ENCODE measurements around the gene ANKZF1.

DNA sequence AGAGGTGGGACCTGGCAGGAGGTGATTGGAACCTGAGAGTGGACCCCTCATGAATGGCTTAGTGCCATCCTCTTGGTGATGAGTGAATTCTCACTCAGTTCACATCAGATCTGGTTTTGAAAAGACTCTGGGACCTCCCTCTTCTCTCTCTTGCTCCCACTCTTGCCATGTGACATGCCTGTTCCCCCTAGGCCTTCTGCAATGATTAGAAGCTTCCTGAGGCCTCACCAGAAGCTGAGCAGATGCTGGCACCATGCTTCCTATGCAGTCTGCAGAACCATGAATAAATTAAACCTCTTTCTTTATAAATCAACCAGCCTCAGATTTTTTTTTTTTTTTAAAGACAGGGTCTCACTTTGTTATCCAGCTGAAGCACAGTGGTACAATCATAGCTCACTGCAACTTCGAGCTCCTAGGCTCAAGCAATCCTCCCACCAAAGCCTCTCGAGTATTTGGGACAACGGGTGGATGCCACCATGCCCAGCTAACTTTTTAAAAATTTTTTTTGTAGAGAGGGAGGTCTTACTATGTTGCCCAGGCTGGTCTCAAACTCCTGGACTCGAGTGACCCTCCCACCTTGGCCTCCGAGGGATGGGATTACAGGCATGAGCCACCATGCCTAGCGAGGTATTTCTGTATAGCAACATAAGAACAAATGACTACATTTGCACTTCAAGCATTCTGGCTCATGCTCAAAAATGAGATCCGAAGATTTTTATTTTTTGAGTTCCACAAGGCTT, 25.0 kb upstream of the ANKZF1 start:
- TF ChIP-seq, protein P1, sequence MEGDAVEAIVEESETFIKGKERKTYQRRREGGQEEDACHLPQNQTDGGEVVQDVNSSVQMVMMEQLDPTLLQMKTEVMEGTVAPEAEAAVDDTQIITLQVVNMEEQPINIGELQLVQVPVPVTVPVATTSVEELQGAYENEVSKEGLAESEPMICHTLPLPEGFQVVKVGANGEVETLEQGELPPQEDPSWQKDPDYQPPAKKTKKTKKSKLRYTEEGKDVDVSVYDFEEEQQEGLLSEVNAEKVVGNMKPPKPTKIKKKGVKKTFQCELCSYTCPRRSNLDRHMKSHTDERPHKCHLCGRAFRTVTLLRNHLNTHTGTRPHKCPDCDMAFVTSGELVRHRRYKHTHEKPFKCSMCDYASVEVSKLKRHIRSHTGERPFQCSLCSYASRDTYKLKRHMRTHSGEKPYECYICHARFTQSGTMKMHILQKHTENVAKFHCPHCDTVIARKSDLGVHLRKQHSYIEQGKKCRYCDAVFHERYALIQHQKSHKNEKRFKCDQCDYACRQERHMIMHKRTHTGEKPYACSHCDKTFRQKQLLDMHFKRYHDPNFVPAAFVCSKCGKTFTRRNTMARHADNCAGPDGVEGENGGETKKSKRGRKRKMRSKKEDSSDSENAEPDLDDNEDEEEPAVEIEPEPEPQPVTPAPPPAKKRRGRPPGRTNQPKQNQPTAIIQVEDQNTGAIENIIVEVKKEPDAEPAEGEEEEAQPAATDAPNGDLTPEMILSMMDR (IDR thresholded peaks at IDR 0.05): no peak
- TF ChIP-seq EZH2 (IDR thresholded peaks at IDR 0.05; ENCODE audit: borderline replicate concordance, insufficient read depth, low read depth, low read length, poor library complexity, severe bottlenecking): no peak

Measured in B cell (primary cell).